B cell (primary cell): Measurements from ENCODE around the gene SPTAN1. TPM values are rescaled to one million over a fixed set of nuclear protein-coding genes. Genes with fewer than 3 reads are reported as not detected.

ENCODE experiments used
- ATAC-seq: fragments of 200-7000 bp; cut with Tn5 transposase; one replicate; pipeline ENCODE4 v1.10.0; 2021; ENCODE audit warnings: low read depth, mild to moderate bottlenecking, moderate number of reproducible peaks, moderate library complexity
- CTCF ChIA-PET: fragments of 350-600 bp; sonication (Branson Sonifier 250); formaldehyde crosslinking; loops from one replicate; lab custom pipeline; 2021; ENCODE audit warnings: antibody characterized with exemption, inconsistent platforms; lab: Charles Lee
- POLR2A ChIA-PET: fragments of 350-600 bp; sonication (Branson Sonifier 250); formaldehyde crosslinking; loops from one replicate; lab custom pipeline; 2021; ENCODE audit warnings: antibody characterized with exemption; lab: Charles Lee
- DNase-seq: peaks from one replicate; pipeline ENCODE4 v3.0.0; 2013
- H2AFZ ChIP-seq: 2 replicates; pipeline ENCODE4 v1.6.1; 2012; ENCODE audit warnings: mild to moderate bottlenecking, low read depth, low read length; ENCODE audit not compliant: insufficient read depth, poor library complexity, severe bottlenecking
- H3K27ac ChIP-seq, 2 donors: 1 replicate in 1 of 2; 2 replicates in 1 of 2; pipeline ENCODE4 v1.5.1; 2012 to 2013; ENCODE audit warnings: low read length in 2 of 2, mild to moderate bottlenecking in 2 of 2, moderate library complexity in 1 of 2
- H3K27me3 ChIP-seq, 4 experiments: fragments of 200-600 bp in 1 of 4; sonication (generic) in 1 of 4; replicated peaks in 1 of 4; 1 replicate in 2 of 4; 2 replicates in 2 of 4; pipeline versions ENCODE4 v1.6.1 to v1.7.0; 2013 to 2016; ENCODE audit warnings: low read length in 3 of 4, mild to moderate bottlenecking in 2 of 4, mixed read lengths in 1 of 4, moderate library complexity in 1 of 4; ENCODE audit not compliant: insufficient read depth in 4 of 4, control insufficient read depth in 3 of 4; ENCODE audit errors: control extremely low read depth in 1 of 4
- H3K36me3 ChIP-seq, 2 experiments: replicated peaks in 1 of 2; 1 replicate in 1 of 2; 2 replicates in 1 of 2; pipeline versions ENCODE4 v1.6.1 to v1.7.1; 2013; ENCODE audit warnings: low read length in 1 of 2; ENCODE audit not compliant: insufficient read depth in 2 of 2, control insufficient read depth in 1 of 2; ENCODE audit errors: control extremely low read depth in 1 of 2, extremely low read depth in 1 of 2
- H3K4me1 ChIP-seq, 2 donors: fragments of 200-600 bp in 1 of 2; sonication (generic) in 1 of 2; 1 replicate in 1 of 2; 2 replicates in 1 of 2; pipeline versions ENCODE4 v1.5.1 to v1.6.1; 2013 to 2017; ENCODE audit warnings: low read length in 2 of 2; ENCODE audit not compliant: control insufficient read depth in 2 of 2, insufficient read depth in 2 of 2
- H3K4me2 ChIP-seq: replicated peaks from 2 replicates; pipeline ENCODE3; 2012; ENCODE audit warnings: mild to moderate bottlenecking, low read depth, low read length; ENCODE audit not compliant: poor library complexity, severe bottlenecking
- H3K4me3 ChIP-seq, 5 experiments: fragments of 200-600 bp in 1 of 5; sonication (generic) in 1 of 5; 1 replicate in 3 of 5; 2 replicates in 2 of 5; pipeline versions ENCODE4 v1.5.1 to v1.7.0; 2011 to 2016; ENCODE audit warnings: low read length in 4 of 5, mild to moderate bottlenecking in 4 of 5, low read depth in 2 of 5, control low read depth in 1 of 5, moderate library complexity in 1 of 5; ENCODE audit not compliant: insufficient read depth in 1 of 5; ENCODE audit errors: control extremely low read depth in 1 of 5, extremely low read depth in 1 of 5
- H3K79me2 ChIP-seq: fragments of 200-600 bp; sonication (generic); one replicate; pipeline ENCODE4 v1.6.0; 2016; ENCODE audit warnings: low read length; ENCODE audit not compliant: control insufficient read depth, insufficient read depth
- H3K9ac ChIP-seq: fragments of 200-600 bp; sonication (generic); 2 replicates; pipeline ENCODE4 v1.6.1; 2017; ENCODE audit warnings: mild to moderate bottlenecking, low read length, moderate library complexity
- H3K9me3 ChIP-seq, 3 donors: one replicate each; pipeline versions ENCODE4 v1.6.1 to v1.7.1; 2013; ENCODE audit warnings: low read length in 2 of 3; ENCODE audit not compliant: control insufficient read depth in 2 of 3, insufficient read depth in 1 of 3; ENCODE audit errors: control extremely low read depth in 1 of 3
- H4K20me1 ChIP-seq: 2 replicates; pipeline ENCODE4 v1.6.0; 2012; ENCODE audit warnings: mild to moderate bottlenecking, low read length; ENCODE audit not compliant: insufficient read depth, control insufficient read depth, poor library complexity, severe bottlenecking
- H3K27ac Mint-ChIP-seq: one replicate; pipeline ENCODE4 v1.8.0; 2021; ENCODE audit warnings: mixed read lengths
- H3K27me3 Mint-ChIP-seq: one replicate; pipeline ENCODE4 v1.8.0; 2021; ENCODE audit warnings: mixed read lengths
- H3K4me1 Mint-ChIP-seq: one replicate; pipeline ENCODE4 v1.8.0; 2021; ENCODE audit warnings: mixed read lengths
- H3K4me3 Mint-ChIP-seq: one replicate; pipeline ENCODE4 v1.8.0; 2021; ENCODE audit warnings: mixed read lengths
- H3K9me3 Mint-ChIP-seq: one replicate; pipeline ENCODE4 v1.8.0; 2022; ENCODE audit warnings: mixed read lengths; ENCODE audit not compliant: insufficient read depth
- EZH2 ChIP-seq: IDR thresholded peaks from 2 replicates; pipeline ENCODE4 v1.6.1; 2012; ENCODE audit warnings: borderline replicate concordance, low read depth, mild to moderate bottlenecking, moderate library complexity, low read length; ENCODE audit not compliant: insufficient read depth, poor library complexity, severe bottlenecking
- WGBS: methylation state at CpG from one replicate; pipeline ENCODE4 v1.1.5; 2013; ENCODE audit warnings: missing lambda C conversion rate; ENCODE audit not compliant: insufficient coverage; 5-methylcytosine and 5-hydroxymethylcytosine counted together
- intact Hi-C: fragments of 100-400 bp; cut with micrococcal nuclease; formaldehyde crosslinking; loops from one replicate; pipeline ENCODE4 v1.10.0; 2022
- polyA plus RNA-seq: library from polyadenylated mRNA; depleted of rRNA; stranded (reverse); fragments of >200 nt; gene quantifications from 2 replicates; pipeline ENCODE4 v1.2.3, GENCODE V29; 2012
- total RNA-seq, 2 donors: library from RNA; stranded (reverse); fragments of 120-200 nt in 1 of 2; gene quantifications; 1 replicate in 1 of 2; 2 replicates in 1 of 2; pipeline versions ENCODE4 v1.2.3 to v1.2.4, GENCODE V29; 2013 to 2022
- TF ChIP-seq, protein P1 (sequence below): fragments of 200-600 bp; IDR thresholded peaks from one replicate; pipeline ENCODE4 v1.8.0; 2022; ENCODE audit warnings: antibody characterized with exemption, mild to moderate bottlenecking

SPTAN1 gene
- total and polyA plus RNA-seq, 2 donors (not counting 1 experiment from before 2014, with no cell fraction given) = 129 to 351 TPM

DNA sequence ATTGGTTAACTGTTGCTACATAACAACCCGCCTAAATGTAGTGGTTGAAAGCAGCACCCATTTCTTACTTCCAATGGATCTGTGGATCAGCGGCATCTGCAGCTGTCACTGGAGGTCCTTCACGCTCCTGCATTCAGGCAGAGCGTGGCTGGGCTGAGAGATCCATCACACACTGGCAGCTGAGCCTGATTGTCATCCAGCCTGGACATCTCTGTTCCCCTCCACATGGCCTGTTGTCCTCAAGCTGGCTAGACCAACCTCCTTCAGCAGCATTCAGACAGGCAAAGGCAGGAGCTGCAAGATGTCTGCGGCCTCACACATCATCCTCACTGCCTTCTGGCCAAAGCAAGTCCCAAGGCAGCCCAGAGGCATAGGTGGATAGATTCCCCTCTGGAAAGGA lies 67.4 kb downstream of the SPTAN1 start:
- ChIA-PET POLR2A (no interaction called here), CTCF (no interaction called here)
- no peaks in the 10 kb centered on the region for H3K4me1 Mint-ChIP-seq
- H3K4me1 ChIP-seq = no peaks in the 10 kb centered on the region
- H3K4me2 ChIP-seq = no peak overlapping the region
- ATAC-seq (no peak), DNase-seq (no peak)
- H3K36me3 ChIP-seq = peaks cover 6 to 82% of the 10 kb centered on the region in 2 experiments
- no peaks in the 10 kb centered on the region for H3K27me3 ChIP-seq
- H3K9me3 Mint-ChIP-seq = no peaks in the 10 kb centered on the region
- H3K27ac Mint-ChIP-seq = no peak overlapping the region
- TF ChIP-seq EZH2 = no peak
- TF ChIP-seq, protein P1, sequence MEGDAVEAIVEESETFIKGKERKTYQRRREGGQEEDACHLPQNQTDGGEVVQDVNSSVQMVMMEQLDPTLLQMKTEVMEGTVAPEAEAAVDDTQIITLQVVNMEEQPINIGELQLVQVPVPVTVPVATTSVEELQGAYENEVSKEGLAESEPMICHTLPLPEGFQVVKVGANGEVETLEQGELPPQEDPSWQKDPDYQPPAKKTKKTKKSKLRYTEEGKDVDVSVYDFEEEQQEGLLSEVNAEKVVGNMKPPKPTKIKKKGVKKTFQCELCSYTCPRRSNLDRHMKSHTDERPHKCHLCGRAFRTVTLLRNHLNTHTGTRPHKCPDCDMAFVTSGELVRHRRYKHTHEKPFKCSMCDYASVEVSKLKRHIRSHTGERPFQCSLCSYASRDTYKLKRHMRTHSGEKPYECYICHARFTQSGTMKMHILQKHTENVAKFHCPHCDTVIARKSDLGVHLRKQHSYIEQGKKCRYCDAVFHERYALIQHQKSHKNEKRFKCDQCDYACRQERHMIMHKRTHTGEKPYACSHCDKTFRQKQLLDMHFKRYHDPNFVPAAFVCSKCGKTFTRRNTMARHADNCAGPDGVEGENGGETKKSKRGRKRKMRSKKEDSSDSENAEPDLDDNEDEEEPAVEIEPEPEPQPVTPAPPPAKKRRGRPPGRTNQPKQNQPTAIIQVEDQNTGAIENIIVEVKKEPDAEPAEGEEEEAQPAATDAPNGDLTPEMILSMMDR = no peak
- no peak overlapping the region for H2AFZ ChIP-seq
- intact Hi-C loops = no loop called here
- no peaks in the 10 kb centered on the region for H3K79me2 ChIP-seq
- H3K9ac ChIP-seq = no peak overlapping the region
- H3K9me3 ChIP-seq = no peaks in the 10 kb centered on the region
- H3K27ac ChIP-seq = no peak overlapping the region
- 100% methylated on average over 5 of the region's 5 CpGs for WGBS
- no peaks in the 10 kb centered on the region for H3K27me3 Mint-ChIP-seq
- no peak overlapping the region for H3K4me3 ChIP-seq
- H3K4me3 Mint-ChIP-seq = no peak overlapping the region
- H4K20me1 ChIP-seq = no peaks in the 10 kb centered on the region

DNA sequence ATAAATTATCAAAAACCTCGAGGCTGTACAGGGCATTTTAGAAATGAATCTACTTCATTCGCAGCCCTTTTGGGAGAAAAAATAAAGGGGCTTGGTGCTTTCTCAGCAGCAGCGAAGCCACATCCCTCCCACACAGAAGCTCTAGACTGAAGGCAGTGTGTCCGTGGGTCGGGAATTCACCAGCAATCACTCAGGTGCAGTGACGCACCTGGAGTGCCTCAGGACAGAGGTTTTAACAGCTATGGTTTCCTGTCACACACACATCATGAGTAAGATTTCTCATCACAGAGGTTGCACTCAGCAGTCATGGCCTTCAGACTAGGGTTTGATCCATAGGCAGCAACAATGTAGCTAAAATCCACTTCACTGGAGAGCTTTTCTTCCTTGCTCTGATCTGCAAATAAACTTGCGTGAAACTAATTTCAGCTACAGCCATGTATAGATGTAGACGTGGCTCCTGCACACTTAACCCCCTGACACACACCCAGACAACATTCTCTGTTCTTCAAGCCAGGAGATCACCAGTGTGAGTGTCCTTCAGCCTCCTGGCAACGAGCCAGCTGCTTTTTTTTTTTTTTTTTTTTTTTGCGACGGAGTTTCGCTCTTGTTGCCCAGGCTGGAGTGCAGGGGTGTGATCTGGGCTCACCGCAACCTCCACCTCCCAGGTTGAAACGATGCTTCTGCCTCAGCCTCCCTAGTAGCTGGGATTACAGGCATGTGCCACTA lies 69.5 kb downstream of the SPTAN1 start:
- no peak overlapping the region for H3K27ac Mint-ChIP-seq
- H4K20me1 ChIP-seq = no peaks in the 10 kb centered on the region
- H3K4me1 ChIP-seq = no peaks in the 10 kb centered on the region
- ATAC-seq = no peak
- no peak overlapping the region for H2AFZ ChIP-seq
- H3K79me2 ChIP-seq = no peaks in the 10 kb centered on the region
- no peak overlapping the region for H3K4me2 ChIP-seq
- H3K9me3 Mint-ChIP-seq = no peaks in the 10 kb centered on the region
- no peaks in the 10 kb centered on the region for H3K27me3 Mint-ChIP-seq
- H3K27me3 ChIP-seq = no peaks in the 10 kb centered on the region
- H3K9me3 ChIP-seq = no peaks in the 10 kb centered on the region
- no peak for DNase-seq
- H3K4me3 ChIP-seq = no peak overlapping the region
- no peak overlapping the region for H3K27ac ChIP-seq
- no peak overlapping the region for H3K9ac ChIP-seq
- 99% methylated on average over 11 of the region's 14 CpGs for WGBS
- H3K4me1 Mint-ChIP-seq = no peaks in the 10 kb centered on the region
- POLR2A ChIA-PET = interaction anchor here (0.7 kb wide), 1 partner anchor 187 kb away, joined by 14 read pairs; no protein-coding TSS in a partner anchor
- TF ChIP-seq, protein P1 = no peak
- no peak for TF ChIP-seq EZH2
- CTCF ChIA-PET = interaction anchor here (0.7 to 1.7 kb wide), 2 partner anchors 164 to 183 kb away, joined by 3 read pairs; no protein-coding TSS in a partner anchor
- no peak overlapping the region for H3K4me3 Mint-ChIP-seq
- intact Hi-C loops = no loop called here
- H3K36me3 ChIP-seq = peaks cover 4 to 81% of the 10 kb centered on the region in 2 experiments
